ENCODE measurements around the gene MIPOL1. TPM values are rescaled to one million over a fixed set of nuclear protein-coding genes. Genes with fewer than 3 reads are reported as not detected.

MIPOL1 gene
- total and polyA plus RNA-seq, 2 of the 13 experiments (the other 11 are each of a cell fraction or from before 2014, with no cell fraction given), result 8.6 to 34.2 TPM

GRCh38 chr14:37466623-37467088 lies 268.9 kb downstream of the MIPOL1 start (continued):
- TF ChIP-seq SP140L (CRISPR knock-in tag; IDR thresholded peaks at IDR 0.05; ENCODE audit: borderline replicate concordance) (peak; percentile 91; the same call in 1 of the 2 replicates), ZNF574 (CRISPR knock-in tag; IDR thresholded peaks at IDR 0.05) (peak; percentile 87), SP5 (CRISPR knock-in tag; IDR thresholded peaks at IDR 0.05; ENCODE audit: borderline replicate concordance, low read depth) (peak; percentile 81; the same call in 1 of the 2 replicates), ZNF414 (CRISPR knock-in tag; IDR thresholded peaks at IDR 0.05) (peak; percentile 100), ZNF670 (CRISPR knock-in tag; IDR thresholded peaks at IDR 0.05; ENCODE audit: borderline replicate concordance) (peak; percentile 99), ZXDC (CRISPR knock-in tag; IDR thresholded peaks at IDR 0.05) (no peak), HMG20B (CRISPR knock-in tag; conservative IDR thresholded peaks at IDR 0.05) (peak; percentile 99), KAT7 (CRISPR knock-in tag; IDR thresholded peaks at IDR 0.05; ENCODE audit: borderline replicate concordance) (no peak; the same call in 1 of the 2 replicates), ZNF704 (CRISPR knock-in tag; IDR thresholded peaks at IDR 0.05; ENCODE audit: borderline replicate concordance) (no peak), HNRNPH1 (optimal IDR thresholded peaks at IDR 0.05; ENCODE audit: low read depth, low read length) (no peak), ZNF10 (CRISPR knock-in tag; IDR thresholded peaks at IDR 0.05; ENCODE audit: borderline replicate concordance, low read depth) (no peak), CCDC6 (CRISPR knock-in tag; IDR thresholded peaks at IDR 0.05) (peak; percentile 99), NFATC3 (CRISPR knock-in tag; IDR thresholded peaks at IDR 0.05) (peak; percentile 86; the same call in 1 of the 2 replicates), SRSF9 (IDR thresholded peaks at IDR 0.05; ENCODE audit: borderline replicate concordance, insufficient read depth, low read depth, low read length, poor library complexity, severe bottlenecking) (no peak), ZC3H4 (CRISPR knock-in tag; IDR thresholded peaks at IDR 0.05; ENCODE audit: borderline replicate concordance) (no peak), HNF4G (IDR thresholded peaks at IDR 0.05; ENCODE audit: borderline replicate concordance, low read depth, low read length) (peak; percentile 100), HNF4G (CRISPR knock-in tag; IDR thresholded peaks at IDR 0.05; ENCODE audit: borderline replicate concordance, low read depth) (peak; percentile 100), ZNF737 (CRISPR knock-in tag; IDR thresholded peaks at IDR 0.05; ENCODE audit: borderline replicate concordance) (no peak), ZNF614 (CRISPR knock-in tag; IDR thresholded peaks at IDR 0.05; ENCODE audit: borderline replicate concordance) (peak; percentile 100), NR2C2 (CRISPR knock-in tag; IDR thresholded peaks at IDR 0.05; ENCODE audit: borderline replicate concordance) (peak; percentile 85), PHF21A (CRISPR knock-in tag; IDR thresholded peaks at IDR 0.05) (peak; percentile 100), MAFK (conservative IDR thresholded peaks at IDR 0.05 in 1 of 2, IDR thresholded peaks at IDR 0.05 in 1 of 2; ENCODE audit: low read length in 2 of 2) (no peak; a peak in 2 of 4 replicates), ETV5 (CRISPR knock-in tag; IDR thresholded peaks at IDR 0.05; ENCODE audit: borderline replicate concordance) (peak; percentile 97)
